ENCODE data around the gene SLC2A13. TPM values are rescaled to one million over a fixed set of nuclear protein-coding genes. Genes with fewer than 3 reads are reported as not detected.

Gene SLC2A13
- total RNA-seq, 1 donor from 2014 or later: 17.4 TPM

GRCh38 chr12:40099423-40099853 is 6.4 kb downstream of the SLC2A13 start:
- Histone ChIP-seq H3K36me3 (no peaks in the 10 kb centered on the region), H3K9me3 (no peaks in the 10 kb centered on the region), H3K27ac (no peak overlapping the region), H3K27me3 (no peaks in the 10 kb centered on the region), H3K4me1 (peaks cover 9% of the 10 kb centered on the region), H3K4me3 (no peak overlapping the region)
- no peak for DNase-seq (ENCODE audit: extremely low spot score in 2 of 2)
- no peak for TF ChIP-seq CTCF (IDR thresholded peaks at IDR 0.05)
- TF ChIP-seq POLR2AphosphoS5 (IDR thresholded peaks at IDR 0.05; ENCODE audit: insufficient read depth in 1 of 2, low read depth in 1 of 2): no peak
- intact Hi-C loops (cut with DNase I): no loop called here

- TF ChIP-seq CTCF (IDR thresholded peaks at IDR 0.05): no peak
- no peak for TF ChIP-seq POLR2AphosphoS5 (IDR thresholded peaks at IDR 0.05; ENCODE audit: insufficient read depth in 1 of 2, low read depth in 1 of 2)
- TF ChIP-seq POLR2A (IDR thresholded peaks at IDR 0.05): no peak
- H3K4me1 ChIP-seq: peaks cover under 1% of the 10 kb centered on the region
- intact Hi-C loops (cut with DNase I): no loop called here
- no peak overlapping the region for H3K27ac ChIP-seq
- no peak for DNase-seq (ENCODE audit: extremely low spot score in 2 of 2)
- no peak overlapping the region for H3K4me3 ChIP-seq
- H3K9me3 ChIP-seq: no peaks in the 10 kb centered on the region
- no peaks in the 10 kb centered on the region for H3K36me3 ChIP-seq
- H3K27me3 ChIP-seq: no peaks in the 10 kb centered on the region
Measured at GRCh38 chr12:40098406-40099145, 7.3 kb downstream of the SLC2A13 start.

GRCh38 chr12:40093512-40093911 is 12.4 kb downstream of the SLC2A13 start:
- H3K27me3 ChIP-seq: no peaks in the 10 kb centered on the region
- H3K9me3 ChIP-seq: no peaks in the 10 kb centered on the region
- no peaks in the 10 kb centered on the region for H3K4me1 ChIP-seq
- TF ChIP-seq POLR2AphosphoS5 (IDR thresholded peaks at IDR 0.05; ENCODE audit: insufficient read depth in 1 of 2, low read depth in 1 of 2) (no peak), CTCF (IDR thresholded peaks at IDR 0.05) (no peak), POLR2A (IDR thresholded peaks at IDR 0.05) (no peak)
- H3K4me3 ChIP-seq: no peak overlapping the region
- DNase-seq (ENCODE audit: extremely low spot score in 2 of 2): no peak
- H3K36me3 ChIP-seq: peaks cover 0 to 3% of the 10 kb centered on the region in 2 donors
- no peak overlapping the region for H3K27ac ChIP-seq
- intact Hi-C loops (cut with DNase I): no loop called here

- TF ChIP-seq POLR2A (IDR thresholded peaks at IDR 0.05) (no peak), CTCF (IDR thresholded peaks at IDR 0.05) (no peak), POLR2AphosphoS5 (IDR thresholded peaks at IDR 0.05; ENCODE audit: insufficient read depth in 1 of 2, low read depth in 1 of 2) (no peak)
- no peak overlapping the region for H3K27ac ChIP-seq
- H3K9me3 ChIP-seq: no peaks in the 10 kb centered on the region
- H3K4me3 ChIP-seq: no peak overlapping the region
- no peaks in the 10 kb centered on the region for H3K36me3 ChIP-seq
- no peak for DNase-seq (ENCODE audit: extremely low spot score in 2 of 2)
- H3K4me1 ChIP-seq: no peaks in the 10 kb centered on the region
- H3K27me3 ChIP-seq: no peaks in the 10 kb centered on the region
- intact Hi-C loops (cut with DNase I): no loop called here
Measured at GRCh38 chr12:40086471-40086870, 19.4 kb downstream of the SLC2A13 start.

- Histone ChIP-seq H3K9me3 (no peaks in the 10 kb centered on the region), H3K4me1 (no peaks in the 10 kb centered on the region), H3K27me3 (no peaks in the 10 kb centered on the region), H3K36me3 (no peaks in the 10 kb centered on the region), H3K27ac (no peak overlapping the region), H3K4me3 (no peak overlapping the region)
- DNase-seq (ENCODE audit: extremely low spot score in 2 of 2): no peak
- intact Hi-C loops (cut with DNase I): no loop called here
- TF ChIP-seq CTCF (IDR thresholded peaks at IDR 0.05) (no peak), POLR2A (IDR thresholded peaks at IDR 0.05) (no peak), POLR2AphosphoS5 (IDR thresholded peaks at IDR 0.05; ENCODE audit: insufficient read depth in 1 of 2, low read depth in 1 of 2) (no peak)
Measured at GRCh38 chr12:40078266-40078665, 27.6 kb downstream of the SLC2A13 start.

All from vagina (tissue), 2 donors.